HEK293T (cell line): ENCODE data around the gene ACAT1.
"Not testable (repeated sequence)": the region's sequence is repeated elsewhere in the genome, so short reads cannot be mapped to it uniquely, and the experiment has no call there.

Experiments used
- CTCF ChIA-PET: fragments of 350-600 bp; formaldehyde crosslinking; extraction: SDS; loops from one replicate; lab custom pipeline; 2021; ENCODE audit warnings: antibody characterized with exemption, inconsistent platforms; lab: Yijun Ruan, JAX
- POLR2A ChIA-PET: fragments of 350-600 bp; formaldehyde crosslinking; extraction: SDS; loops from one replicate; lab custom pipeline; 2020; ENCODE audit warnings: antibody characterized with exemption, inconsistent platforms; lab: Yijun Ruan, JAX
- DNase-seq: peaks from one replicate; pipeline ENCODE4 v3.0.0; 2012; ENCODE audit warnings: mixed read lengths; ENCODE audit errors: extremely low spot score
- ARNT ChIP-seq: fragments of 450-650 bp; IDR thresholded peaks from 2 replicates; pipeline ENCODE4 v1.6.1; 2017; ENCODE audit warnings: mild to moderate bottlenecking
- BHLHE40 ChIP-seq: fragments of 450-650 bp; IDR thresholded peaks from 2 replicates; pipeline ENCODE4 v1.6.1; 2016; ENCODE audit warnings: mild to moderate bottlenecking, moderate library complexity, borderline replicate concordance
- CTBP1 ChIP-seq: fragments of 450-650 bp; IDR thresholded peaks from 2 replicates; pipeline ENCODE4 v1.6.1; 2016; ENCODE audit warnings: borderline replicate concordance
- ELF4 ChIP-seq: fragments of 450-650 bp; IDR thresholded peaks from 2 replicates; pipeline ENCODE4 v1.6.1; 2017; ENCODE audit warnings: antibody characterized with exemption
- FOXA1 ChIP-seq: fragments of 450-650 bp; IDR thresholded peaks from 2 replicates; pipeline ENCODE4 v1.6.1; 2016; ENCODE audit warnings: mild to moderate bottlenecking
- FOXK2 ChIP-seq: fragments of 450-650 bp; IDR thresholded peaks from 2 replicates; pipeline ENCODE4 v1.6.1; 2016; ENCODE audit warnings: mild to moderate bottlenecking
- FOXM1 ChIP-seq: fragments of 450-650 bp; IDR thresholded peaks from 2 replicates; pipeline ENCODE4 v1.6.1; 2017; ENCODE audit warnings: mild to moderate bottlenecking, borderline replicate concordance
- HDGF ChIP-seq: fragments of 450-650 bp; IDR thresholded peaks from 2 replicates; pipeline ENCODE4 v1.6.1; 2017; ENCODE audit warnings: antibody characterized with exemption, borderline replicate concordance
- L3MBTL2 ChIP-seq: fragments of 450-650 bp; conservative IDR thresholded peaks from 2 replicates; pipeline ENCODE4 v1.6.1; 2016; ENCODE audit warnings: mild to moderate bottlenecking
- LEF1 ChIP-seq: fragments of 450-650 bp; IDR thresholded peaks from 2 replicates; pipeline ENCODE4 v1.6.1; 2017; ENCODE audit warnings: mild to moderate bottlenecking, borderline replicate concordance
- NFRKB ChIP-seq: fragments of 450-650 bp; IDR thresholded peaks from 2 replicates; pipeline ENCODE4 v1.6.1; 2016; ENCODE audit warnings: mild to moderate bottlenecking, moderate library complexity
- PKNOX1 ChIP-seq: fragments of 450-650 bp; IDR thresholded peaks from 2 replicates; pipeline ENCODE4 v1.6.1; 2016
- SP1 ChIP-seq: fragments of 450-650 bp; IDR thresholded peaks from 2 replicates; pipeline ENCODE4 v1.6.1; 2017
- SUZ12 ChIP-seq: fragments of 450-650 bp; IDR thresholded peaks from 2 replicates; pipeline ENCODE4 v1.6.1; 2016; ENCODE audit warnings: mild to moderate bottlenecking
- TARDBP ChIP-seq: fragments of 450-650 bp; IDR thresholded peaks from 2 replicates; pipeline ENCODE4 v1.6.1; 2016
- ZNF384 ChIP-seq: fragments of 450-650 bp; IDR thresholded peaks from 2 replicates; pipeline ENCODE4 v1.6.1; 2016

Gene ACAT1

GRCh38 chr11:108144615-108145014, 23.2 kb downstream of the ACAT1 start:
- POLR2A ChIA-PET: no interaction called here
- CTCF ChIA-PET: no interaction called here
- DNase-seq: no peak
- no peak for TF ChIP-seq ARNT
- no peak for TF ChIP-seq FOXA1
- no peak for TF ChIP-seq LEF1
- TF ChIP-seq BHLHE40: no peak
- no peak for TF ChIP-seq CTBP1
- TF ChIP-seq PKNOX1: no peak
- TF ChIP-seq SUZ12: no peak
- no peak for TF ChIP-seq FOXM1
- TF ChIP-seq NFRKB: no peak
- TF ChIP-seq FOXK2: no peak
- no peak for TF ChIP-seq TARDBP

- POLR2A ChIA-PET: no interaction called here
Observed at GRCh38 chr11:108147150-108147549, 25.8 kb downstream of the ACAT1 start.

GRCh38 chr11:108148556-108148955, 27.2 kb downstream of the ACAT1 start:
- no peak for DNase-seq
- POLR2A ChIA-PET: no interaction called here
- no peak for TF ChIP-seq ARNT
- no peak for TF ChIP-seq HDGF
- no peak for TF ChIP-seq FOXA1
- TF ChIP-seq ELF4: no peak
- TF ChIP-seq L3MBTL2: no peak
- no peak for TF ChIP-seq ZNF384
- TF ChIP-seq NFRKB: no peak
- no peak for TF ChIP-seq LEF1
- no peak for TF ChIP-seq BHLHE40
- TF ChIP-seq SUZ12: no peak
- no peak for TF ChIP-seq FOXM1
- TF ChIP-seq FOXK2: no peak
- no peak for TF ChIP-seq TARDBP
- CTCF ChIA-PET: interaction anchor here (0.6 kb wide), 1 partner anchor 175 kb away, joined by 4 read pairs; no protein-coding TSS in a partner anchor

More at GRCh38 chr11:108147150-108147549, 25.8 kb downstream of the ACAT1 start:
- CTCF ChIA-PET: no interaction called here
- no peak for DNase-seq
- no peak for TF ChIP-seq ARNT

GRCh38 chr11:108154591-108154990, 33.2 kb downstream of the ACAT1 start:
- TF ChIP-seq CTBP1 (no peak), SP1 (no peak), PKNOX1 (no peak), L3MBTL2 (no peak), LEF1 (no peak), ELF4 (no peak), HDGF (no peak), TARDBP (no peak), NFRKB (no peak), ZNF384 (no peak), SUZ12 (no peak)
- ChIA-PET CTCF (interaction anchor here (0.6 kb wide), 1 partner anchor 128 kb away, joined by 6 read pairs; no protein-coding TSS in a partner anchor), POLR2A (no interaction called here)
- DNase-seq: no peak

GRCh38 chr11:108160970-108161566, 39.7 kb downstream of the ACAT1 start:
- POLR2A ChIA-PET: no interaction called here
- CTCF ChIA-PET: interaction anchor here (0.6 kb wide), 1 partner anchor 325 kb away, joined by 3 read pairs; no protein-coding TSS in a partner anchor
- no peak for DNase-seq
- no peak for TF ChIP-seq HDGF

- POLR2A ChIA-PET, CTCF ChIA-PET, DNase-seq: not testable (repeated sequence)
Observed at GRCh38 chr11:108162878-108163277, 41.5 kb downstream of the ACAT1 start.

- ChIA-PET CTCF (no interaction called here), POLR2A (no interaction called here)
- TF ChIP-seq L3MBTL2: no peak
- TF ChIP-seq ELF4: no peak
- TF ChIP-seq LEF1: no peak
- TF ChIP-seq ZNF384: no peak
- no peak for TF ChIP-seq HDGF
- TF ChIP-seq FOXK2: no peak
- no peak for TF ChIP-seq PKNOX1
- no peak for TF ChIP-seq NFRKB
- TF ChIP-seq FOXM1: no peak
- TF ChIP-seq CTBP1: no peak
- TF ChIP-seq FOXA1: no peak
- no peak for TF ChIP-seq BHLHE40
- TF ChIP-seq SUZ12: no peak
- no peak for TF ChIP-seq SP1
- DNase-seq: no peak
Observed at GRCh38 chr11:108167624-108168023, 46.3 kb downstream of the ACAT1 start.
